ENCODE results near the gene LRTM1. TPM values are rescaled to one million over a fixed set of nuclear protein-coding genes. Genes with fewer than 3 reads are reported as not detected.

LRTM1 gene
- total RNA-seq, 1 donor, result not detected

GRCh38 chr3:54900838-54901591, 26.8 kb downstream of the LRTM1 start:
- H3K36me3 ChIP-seq (ENCODE audit: insufficient read depth, low read length), result no peaks in the 10 kb centered on the region
- no peak overlapping the region for H3K4me3 ChIP-seq (ENCODE audit: insufficient read depth, low read length)
- no peaks in the 10 kb centered on the region for H3K9me3 ChIP-seq (ENCODE audit: low read depth, low read length)
- no peak overlapping the region for H2AFZ ChIP-seq (ENCODE audit: low read length)
- no peaks in the 10 kb centered on the region for H4K20me1 ChIP-seq (ENCODE audit: insufficient read depth, low read length)
- peaks cover 41% of the 10 kb centered on the region for H3K4me1 ChIP-seq (ENCODE audit: insufficient read depth, low read length)
- no peak overlapping the region for H3K27ac ChIP-seq (ENCODE audit: low read depth, low read length)
- H3K4me2 ChIP-seq (ENCODE audit: insufficient read depth, low read length), result no peak overlapping the region
- H3K27me3 ChIP-seq (ENCODE audit: insufficient read depth, low read length), result no peaks in the 10 kb centered on the region
- TF ChIP-seq CTCF (IDR thresholded peaks at IDR 0.05; ENCODE audit: extremely low read depth, low read depth, low read length), result no peak
- no peak for DNase-seq (ENCODE audit: insufficient read length, low spot score, missing footprints)
- no peaks in the 10 kb centered on the region for H3K79me2 ChIP-seq (ENCODE audit: insufficient read depth, low read length)

GRCh38 chr3:54899273-54899672, 28.6 kb downstream of the LRTM1 start:
- H4K20me1 ChIP-seq (ENCODE audit: insufficient read depth, low read length), result no peaks in the 10 kb centered on the region
- DNase-seq (ENCODE audit: insufficient read length, low spot score, missing footprints), result no peak
- no peak for TF ChIP-seq CTCF (IDR thresholded peaks at IDR 0.05; ENCODE audit: extremely low read depth, low read depth, low read length)

GRCh38 chr3:54897028-54897711, 30.7 kb downstream of the LRTM1 start:
- H3K27me3 ChIP-seq (ENCODE audit: insufficient read depth, low read length), result no peaks in the 10 kb centered on the region
- H3K4me2 ChIP-seq (ENCODE audit: insufficient read depth, low read length), result peak overlapping the region; percentile 72
- H3K4me3 ChIP-seq (ENCODE audit: insufficient read depth, low read length), result peak overlapping the region; percentile 41
- no peaks in the 10 kb centered on the region for H3K79me2 ChIP-seq (ENCODE audit: insufficient read depth, low read length)
- peaks cover 33% of the 10 kb centered on the region for H3K4me1 ChIP-seq (ENCODE audit: insufficient read depth, low read length)
- peak overlapping the region; percentile 45 for H3K27ac ChIP-seq (ENCODE audit: low read depth, low read length)
- peak; percentile 83 for DNase-seq (ENCODE audit: insufficient read length, low spot score, missing footprints)
- no peaks in the 10 kb centered on the region for H3K36me3 ChIP-seq (ENCODE audit: insufficient read depth, low read length)
- H3K9me3 ChIP-seq (ENCODE audit: low read depth, low read length), result no peaks in the 10 kb centered on the region
- H2AFZ ChIP-seq (ENCODE audit: low read length), result peak overlapping the region; percentile 22
- TF ChIP-seq CTCF (IDR thresholded peaks at IDR 0.05; ENCODE audit: extremely low read depth, low read depth, low read length), result no peak
- H4K20me1 ChIP-seq (ENCODE audit: insufficient read depth, low read length), result no peaks in the 10 kb centered on the region

More at GRCh38 chr3:54899273-54899672, 28.6 kb downstream of the LRTM1 start:
- H3K79me2 ChIP-seq (ENCODE audit: insufficient read depth, low read length), result no peaks in the 10 kb centered on the region
- no peaks in the 10 kb centered on the region for H3K27me3 ChIP-seq (ENCODE audit: insufficient read depth, low read length)
- peaks cover 29% of the 10 kb centered on the region for H3K4me1 ChIP-seq (ENCODE audit: insufficient read depth, low read length)
- H3K4me2 ChIP-seq (ENCODE audit: insufficient read depth, low read length), result peak overlapping the region; percentile 13
- H3K9me3 ChIP-seq (ENCODE audit: low read depth, low read length), result no peaks in the 10 kb centered on the region
- H3K36me3 ChIP-seq (ENCODE audit: insufficient read depth, low read length), result no peaks in the 10 kb centered on the region
- H3K27ac ChIP-seq (ENCODE audit: low read depth, low read length), result no peak overlapping the region
- H3K4me3 ChIP-seq (ENCODE audit: insufficient read depth, low read length), result no peak overlapping the region
- no peak overlapping the region for H2AFZ ChIP-seq (ENCODE audit: low read length)

GRCh38 chr3:54895613-54896012, 32.2 kb downstream of the LRTM1 start:
- H3K36me3 ChIP-seq (ENCODE audit: insufficient read depth, low read length), result no peaks in the 10 kb centered on the region
- no peak overlapping the region for H3K4me2 ChIP-seq (ENCODE audit: insufficient read depth, low read length)
- no peak overlapping the region for H3K4me3 ChIP-seq (ENCODE audit: insufficient read depth, low read length)
- no peaks in the 10 kb centered on the region for H4K20me1 ChIP-seq (ENCODE audit: insufficient read depth, low read length)
- no peaks in the 10 kb centered on the region for H3K9me3 ChIP-seq (ENCODE audit: low read depth, low read length)
- no peak overlapping the region for H2AFZ ChIP-seq (ENCODE audit: low read length)
- no peaks in the 10 kb centered on the region for H3K79me2 ChIP-seq (ENCODE audit: insufficient read depth, low read length)
- peaks cover 45% of the 10 kb centered on the region for H3K4me1 ChIP-seq (ENCODE audit: insufficient read depth, low read length)
- TF ChIP-seq CTCF (IDR thresholded peaks at IDR 0.05; ENCODE audit: extremely low read depth, low read depth, low read length), result no peak
- H3K27me3 ChIP-seq (ENCODE audit: insufficient read depth, low read length), result no peaks in the 10 kb centered on the region
- DNase-seq (ENCODE audit: insufficient read length, low spot score, missing footprints), result peak; percentile 48
- H3K27ac ChIP-seq (ENCODE audit: low read depth, low read length), result no peak overlapping the region

Measured in osteoblast (primary cell).